ENCODE measurements around the gene PAIP2B. TPM values are rescaled to one million over a fixed set of nuclear protein-coding genes. Genes with fewer than 3 reads are reported as not detected.

Gene PAIP2B
- total and polyA plus RNA-seq, 10 of the 15 experiments (the other 5 are each of a cell fraction or from before 2014, with no cell fraction given): 0.06 to 0.79 (median 0.32) TPM

GRCh38 chr2:71263386-71263785, 36.5 kb upstream of the PAIP2B start:
- SMC1A ChIA-PET (ENCODE audit: uncharacterized antibody, unreplicated experiment): no interaction called here
- H2AFZ ChIP-seq (ENCODE audit: control insufficient read depth, low read depth, low read length): no peak overlapping the region
- no peak for FAIRE-seq
- TF ChIP-seq CBX5 (IDR thresholded peaks at IDR 0.05; ENCODE audit: low read depth): no peak
- TF ChIP-seq NRF1 (conservative IDR thresholded peaks at IDR 0.05; ENCODE audit: low read depth, low read length): no peak
- no peak for TF ChIP-seq ZSCAN29 (IDR thresholded peaks at IDR 0.05)
- TF ChIP-seq SMAD1 (IDR thresholded peaks at IDR 0.05; ENCODE audit: low read depth, partially characterized antibody): no peak
- no peak for TF ChIP-seq SUZ12 (IDR thresholded peaks at IDR 0.05; ENCODE audit: unreplicated experiment)
- TF ChIP-seq NFIC (IDR thresholded peaks at IDR 0.05; ENCODE audit: low read depth, low read length): no peak
- TF ChIP-seq HDGF (IDR thresholded peaks at IDR 0.05): no peak
- no peak for TF ChIP-seq TAF1 (IDR thresholded peaks at IDR 0.05; ENCODE audit: borderline replicate concordance, low read depth, low read length)
- TF ChIP-seq ATF7 (IDR thresholded peaks at IDR 0.05; ENCODE audit: low read depth): no peak
- no peak for TF ChIP-seq MYB (IDR thresholded peaks at IDR 0.05; ENCODE audit: borderline replicate concordance, low read depth, low read length)
- TF ChIP-seq GATAD2B (conservative IDR thresholded peaks at IDR 0.05; ENCODE audit: low read depth): no peak
- in situ Hi-C loops (cut with MboI): no loop called here
- no TSS peak for BruUV-seq (replicated peaks)
- no peak overlapping the region for H3K4me2 ChIP-seq (ENCODE audit: control insufficient read depth, insufficient read depth)
- H4K20me1 ChIP-seq (ENCODE audit: control insufficient read depth, insufficient read depth): no peaks in the 10 kb centered on the region
- RAD21 ChIA-PET (ENCODE audit: unreplicated experiment): no interaction called here
- H3K9me3 ChIP-seq (replicated peaks; ENCODE audit: control insufficient read depth, insufficient read depth, low read length): no peaks in the 10 kb centered on the region
- H3K4me1 ChIP-seq (ENCODE audit: control insufficient read depth, insufficient read depth, low read length): no peaks in the 10 kb centered on the region
- 66% methylated on average over 6 of the region's 6 CpGs for WGBS (ENCODE audit: insufficient coverage, insufficient replicate concordance, low lambda C conversion rate, missing lambda C conversion rate)
- CTCF ChIA-PET: no interaction called here
- no peak overlapping the region for H3K4me3 ChIP-seq
- POLR2A ChIA-PET: no interaction called here
- no peaks in the 10 kb centered on the region for H3K79me2 ChIP-seq (ENCODE audit: control insufficient read depth, insufficient read depth, low read length)
- no peaks in the 10 kb centered on the region for H3K36me3 ChIP-seq (ENCODE audit: control insufficient read depth in 2 of 2, insufficient read depth in 2 of 2, low read length in 1 of 2)
- DNase-seq (ENCODE audit: low read depth, low spot score): no peak
- no peak overlapping the region for H3K27ac ChIP-seq (ENCODE audit: control insufficient read depth, insufficient read depth)
- H3K27me3 ChIP-seq (replicated peaks in 1 of 2; ENCODE audit: control insufficient read depth in 2 of 2, insufficient read depth in 2 of 2, low read length in 1 of 2): no peaks in the 10 kb centered on the region
- H3K9ac ChIP-seq (ENCODE audit: control insufficient read depth, insufficient read depth, low read length): no peak overlapping the region
- no peak for ATAC-seq
- intact Hi-C loops (cut with micrococcal nuclease; ENCODE audit: unreplicated experiment): no loop called here

GRCh38 chr2:71261534-71261933, 34.6 kb upstream of the PAIP2B start:
- no peaks in the 10 kb centered on the region for H3K9me3 ChIP-seq (replicated peaks; ENCODE audit: control insufficient read depth, insufficient read depth, low read length)
- SMC1A ChIA-PET (ENCODE audit: uncharacterized antibody, unreplicated experiment): no interaction called here
- CTCF ChIA-PET: interaction anchor here (1.6 kb wide), 1 partner anchor 38 kb away, joined by 5 read pairs; no protein-coding TSS in a partner anchor
- no TSS peak for BruUV-seq (replicated peaks)
- POLR2A ChIA-PET: no interaction called here
- TF ChIP-seq TCF12 (IDR thresholded peaks at IDR 0.05; ENCODE audit: low read depth, low read length): no peak
- TF ChIP-seq CHD4 (IDR thresholded peaks at IDR 0.05): no peak
- no peak for TF ChIP-seq RBBP5 (conservative IDR thresholded peaks at IDR 0.05)
- TF ChIP-seq ZNF217 (IDR thresholded peaks at IDR 0.05): no peak
- TF ChIP-seq ETV6 (conservative IDR thresholded peaks at IDR 0.05 in 1 of 2, IDR thresholded peaks at IDR 0.05 in 1 of 2; ENCODE audit: borderline replicate concordance in 1 of 2, low read depth in 1 of 2): no peak
- TF ChIP-seq KLF5 (IDR thresholded peaks at IDR 0.05; ENCODE audit: partially characterized antibody): no peak
- TF ChIP-seq ZNF274 (IDR thresholded peaks at IDR 0.05; ENCODE audit: insufficient read depth, insufficient read length): no peak
- no peaks in the 10 kb centered on the region for H4K20me1 ChIP-seq (ENCODE audit: control insufficient read depth, insufficient read depth)
- H3K4me2 ChIP-seq (ENCODE audit: control insufficient read depth, insufficient read depth): no peak overlapping the region
- no peak overlapping the region for H2AFZ ChIP-seq (ENCODE audit: control insufficient read depth, low read depth, low read length)
- in situ Hi-C loops (cut with MboI): no loop called here
- no peaks in the 10 kb centered on the region for H3K36me3 ChIP-seq (ENCODE audit: control insufficient read depth in 2 of 2, insufficient read depth in 2 of 2, low read length in 1 of 2)
- RAD21 ChIA-PET (ENCODE audit: unreplicated experiment): no interaction called here
- FAIRE-seq (no peak), ATAC-seq (no peak), DNase-seq (ENCODE audit: low read depth, low spot score) (no peak)
- no peaks in the 10 kb centered on the region for H3K79me2 ChIP-seq (ENCODE audit: control insufficient read depth, insufficient read depth, low read length)
- H3K27ac ChIP-seq (ENCODE audit: control insufficient read depth, insufficient read depth): no peak overlapping the region
- H3K9ac ChIP-seq (ENCODE audit: control insufficient read depth, insufficient read depth, low read length): no peak overlapping the region
- no peaks in the 10 kb centered on the region for H3K27me3 ChIP-seq (replicated peaks in 1 of 2; ENCODE audit: control insufficient read depth in 2 of 2, insufficient read depth in 2 of 2, low read length in 1 of 2)
- H3K4me3 ChIP-seq: no peak overlapping the region
- no peaks in the 10 kb centered on the region for H3K4me1 ChIP-seq (ENCODE audit: control insufficient read depth, insufficient read depth, low read length)
- intact Hi-C loops (cut with micrococcal nuclease; ENCODE audit: unreplicated experiment): no loop called here
